GM20431 (cell line): ENCODE data around the gene NSMF.

Source experiments
- in situ Hi-C: fragments of 300-500 bp; cut with MseI, MboI; formaldehyde crosslinking; loops from one replicate; pipeline ENCODE4 v1.15.0; 2020; ENCODE audit warnings: low sequenced_read_pairs; ENCODE audit not compliant: unreplicated experiment

NSMF gene

GRCh38 chr9:137434498-137435380 lies 24.4 kb downstream of the NSMF start:
- in situ Hi-C loops, result loop anchor here (10.0 kb wide), 1 partner anchor 140 kb away; no protein-coding TSS in a partner anchor

- in situ Hi-C loops, result loop anchor here (10.0 kb wide), 1 partner anchor 139 kb away; no protein-coding TSS in a partner anchor
Measured at GRCh38 chr9:137433916-137434431, 25.2 kb downstream of the NSMF start.

- in situ Hi-C loops, result loop anchor here (10.0 kb wide), 1 partner anchor 139 kb away; no protein-coding TSS in a partner anchor
Measured at GRCh38 chr9:137433349-137433915, 25.7 kb downstream of the NSMF start.

- in situ Hi-C loops, result loop anchor here (10.0 kb wide), 1 partner anchor 138 kb away; no protein-coding TSS in a partner anchor
Measured at GRCh38 chr9:137432687-137433348, 26.3 kb downstream of the NSMF start.

- in situ Hi-C loops, result loop anchor here (10.0 kb wide), 1 partner anchor 137 kb away; no protein-coding TSS in a partner anchor
Measured at GRCh38 chr9:137431416-137431931, 27.7 kb downstream of the NSMF start.

GRCh38 chr9:137430723-137431415 lies 28.3 kb downstream of the NSMF start:
- in situ Hi-C loops, result loop anchor here (10.0 kb wide), 1 partner anchor 136 kb away; no protein-coding TSS in a partner anchor

- in situ Hi-C loops, result loop anchor here (10.0 kb wide), 1 partner anchor 135 kb away; no protein-coding TSS in a partner anchor
Measured at GRCh38 chr9:137429974-137430722, 29.0 kb downstream of the NSMF start.

GRCh38 chr9:137429546-137429890 lies 29.6 kb downstream of the NSMF start:
- in situ Hi-C loops, result no loop called here

GRCh38 chr9:137428841-137429545 lies 30.1 kb downstream of the NSMF start:
- in situ Hi-C loops, result no loop called here

GRCh38 chr9:137428311-137428630 lies 30.9 kb downstream of the NSMF start:
- in situ Hi-C loops, result no loop called here

- in situ Hi-C loops, result no loop called here
Measured at GRCh38 chr9:137427454-137428310, 31.5 kb downstream of the NSMF start.

- in situ Hi-C loops, result no loop called here
Measured at GRCh38 chr9:137426018-137426681, 33.0 kb downstream of the NSMF start.

- in situ Hi-C loops, result no loop called here
Measured at GRCh38 chr9:137423514-137424291, 35.4 kb downstream of the NSMF start.

- in situ Hi-C loops, result no loop called here
Measured at GRCh38 chr9:137422604-137423513, 36.3 kb downstream of the NSMF start, which contains the start of the genes EXD3 and NOXA1. Gene EXD3, minus strand, starts transcription at chr9:137423162. Its CDS starts 27,805 bp downstream, at chr9:137395357. Gene NOXA1, plus strand, starts transcription at chr9:137423393. Its CDS starts 137 bp downstream, at chr9:137423530.
